Esophagus squamous epithelium (tissue), 4 donors: ENCODE results near the gene JPH2.

Experiments
- CTCF ChIP-seq, 6 experiments: fragments of 450-650 bp in 4 of 6; fragments of 200-600 bp in 2 of 6; sonication (generic) in 2 of 6; IDR thresholded peaks; one replicate each; pipeline ENCODE4 v1.5.1; 2016 to 2019; ENCODE audit warnings: antibody characterized with exemption in 6 of 6, mild to moderate bottlenecking in 4 of 6, moderate library complexity in 4 of 6
- POLR2A ChIP-seq, 4 donors: fragments of 450-650 bp; IDR thresholded peaks; one replicate each; pipeline ENCODE4 v1.6.1; 2017; ENCODE audit warnings: antibody characterized with exemption in 4 of 4, mild to moderate bottlenecking in 4 of 4, moderate library complexity in 3 of 4

DNA sequence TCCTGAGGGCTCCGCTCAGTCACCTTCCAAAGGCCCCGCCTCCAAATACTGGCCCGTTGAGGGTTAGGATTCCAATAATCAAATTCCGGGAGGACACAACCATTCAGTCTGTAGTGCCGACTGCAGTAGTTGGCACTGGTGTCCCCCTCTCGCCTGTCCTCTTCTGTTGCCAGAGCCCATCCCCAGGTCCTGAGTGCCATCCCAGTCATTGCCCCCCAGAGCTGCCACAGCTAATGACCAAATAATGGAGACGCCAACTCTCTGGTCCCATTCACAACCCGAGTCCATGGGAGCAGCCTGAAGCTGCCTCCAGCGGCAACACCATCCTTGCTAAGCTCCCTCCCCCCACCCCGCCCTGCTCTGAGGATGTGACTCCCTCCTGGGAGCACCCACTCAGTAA lies 115.9 kb downstream of the JPH2 start:
- TF ChIP-seq CTCF (IDR thresholded peaks at IDR 0.05): no peak
- no peak for TF ChIP-seq POLR2A (IDR thresholded peaks at IDR 0.05)
